Adipocyte (in vitro differentiated cells): ENCODE results near the gene P2RX5.

Experiments used
- DNase-seq: peaks from one replicate; pipeline ENCODE4 v3.0.0-alpha.2; 2015; ENCODE audit warnings: low read depth
- H3K27me3 ChIP-seq: replicated peaks from 2 replicates; pipeline ENCODE4 v1.7.0; 2013; ENCODE audit warnings: mild to moderate bottlenecking, low read length, moderate library complexity; ENCODE audit not compliant: control insufficient read depth, insufficient read depth
- H3K36me3 ChIP-seq: 2 replicates; pipeline ENCODE4 v1.7.0; 2013; ENCODE audit warnings: low read length, mild to moderate bottlenecking, moderate library complexity; ENCODE audit not compliant: control insufficient read depth, insufficient read depth, severe bottlenecking
- H3K4me1 ChIP-seq: 2 replicates; pipeline ENCODE4 v1.7.0; 2013; ENCODE audit warnings: mild to moderate bottlenecking, low read length, moderate library complexity; ENCODE audit not compliant: control insufficient read depth, insufficient read depth
- H3K4me3 ChIP-seq: 2 replicates; pipeline ENCODE4 v1.7.0; 2013; ENCODE audit warnings: mild to moderate bottlenecking, low read length, moderate library complexity
- H3K9ac ChIP-seq: 2 replicates; pipeline ENCODE4 v1.7.0; 2013; ENCODE audit warnings: mild to moderate bottlenecking, low read length, moderate library complexity
- H3K9me3 ChIP-seq: 2 replicates; pipeline ENCODE4 v1.7.0; 2013; ENCODE audit warnings: mild to moderate bottlenecking, low read length, moderate library complexity; ENCODE audit not compliant: control insufficient read depth

The P2RX5 gene

DNA sequence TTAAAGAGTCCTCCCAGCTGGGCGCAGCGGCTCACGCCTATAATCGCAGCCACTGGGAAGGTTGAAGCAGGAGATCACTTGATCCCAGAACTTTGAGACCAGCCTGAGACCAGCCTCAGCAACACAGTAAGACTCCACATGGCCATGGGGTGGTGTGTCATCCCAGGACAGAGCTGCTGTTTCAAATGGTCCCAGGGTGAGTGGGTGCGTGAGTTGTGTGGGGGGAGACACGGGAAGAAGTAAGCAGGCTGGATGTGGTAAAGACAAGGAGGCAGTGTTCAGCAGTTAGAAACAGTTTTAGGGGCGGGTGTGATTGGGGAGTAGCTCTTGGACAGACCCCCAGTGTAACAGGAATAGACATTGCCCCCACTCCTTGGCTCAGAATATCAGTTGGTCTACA lies 63.7 kb downstream of the P2RX5 start:
- no peaks in the 10 kb centered on the region for H3K9me3 ChIP-seq
- H3K27me3 ChIP-seq = no peaks in the 10 kb centered on the region
- peaks cover 25% of the 10 kb centered on the region for H3K36me3 ChIP-seq
- DNase-seq = no peak
- H3K4me3 ChIP-seq = no peak overlapping the region
- no peak overlapping the region for H3K9ac ChIP-seq
- peaks cover 18% of the 10 kb centered on the region for H3K4me1 ChIP-seq

DNA sequence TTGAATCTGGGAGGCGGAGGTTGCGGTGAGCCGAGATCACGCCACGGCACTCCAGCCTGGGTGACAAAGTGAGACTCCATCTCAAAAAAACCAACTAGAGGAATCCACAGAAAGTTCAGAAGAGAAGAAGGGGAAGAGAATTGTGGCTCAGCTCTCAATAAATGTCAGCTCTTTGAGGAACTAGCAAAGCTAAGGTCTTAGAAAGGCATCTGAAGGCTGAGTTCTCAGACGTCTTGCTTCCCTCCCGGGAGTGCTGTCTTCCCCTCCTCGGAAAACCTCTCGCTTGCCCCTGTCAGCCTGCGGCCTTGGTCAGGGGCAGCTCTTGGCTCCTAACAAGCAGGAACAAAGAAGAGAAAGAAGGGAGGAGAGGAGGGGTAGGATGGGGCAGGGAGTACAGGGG lies 65.2 kb downstream of the P2RX5 start:
- peaks cover 32% of the 10 kb centered on the region for H3K36me3 ChIP-seq
- no peak for DNase-seq
- H3K4me3 ChIP-seq = no peak overlapping the region
- no peaks in the 10 kb centered on the region for H3K9me3 ChIP-seq
- no peak overlapping the region for H3K9ac ChIP-seq
- peaks cover 15% of the 10 kb centered on the region for H3K4me1 ChIP-seq
- no peaks in the 10 kb centered on the region for H3K27me3 ChIP-seq

DNA sequence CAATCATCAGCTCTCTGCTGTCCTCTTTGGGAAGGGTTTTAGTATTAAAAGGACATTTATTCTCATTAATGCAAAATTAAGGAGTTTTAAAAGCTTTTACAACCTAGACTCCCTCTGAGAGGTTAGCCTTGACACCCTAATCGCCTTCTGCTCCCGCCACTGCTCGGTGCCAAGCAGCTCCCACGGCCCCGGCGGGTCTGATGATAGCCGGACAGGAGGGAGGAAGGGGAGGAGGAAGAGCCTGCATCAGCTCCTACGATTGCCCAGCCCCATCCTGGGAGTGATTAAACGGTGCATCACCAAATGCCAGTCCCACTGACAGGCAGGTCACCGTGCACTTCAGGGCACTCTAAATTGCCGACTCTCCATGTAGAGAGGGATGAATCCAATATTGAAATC lies 68.2 kb downstream of the P2RX5 start:
- Histone ChIP-seq H3K4me1 (no peaks in the 10 kb centered on the region), H3K27me3 (no peaks in the 10 kb centered on the region), H3K4me3 (no peak overlapping the region), H3K36me3 (peaks cover 61% of the 10 kb centered on the region), H3K9ac (no peak overlapping the region), H3K9me3 (no peaks in the 10 kb centered on the region)
- DNase-seq = no peak

DNA sequence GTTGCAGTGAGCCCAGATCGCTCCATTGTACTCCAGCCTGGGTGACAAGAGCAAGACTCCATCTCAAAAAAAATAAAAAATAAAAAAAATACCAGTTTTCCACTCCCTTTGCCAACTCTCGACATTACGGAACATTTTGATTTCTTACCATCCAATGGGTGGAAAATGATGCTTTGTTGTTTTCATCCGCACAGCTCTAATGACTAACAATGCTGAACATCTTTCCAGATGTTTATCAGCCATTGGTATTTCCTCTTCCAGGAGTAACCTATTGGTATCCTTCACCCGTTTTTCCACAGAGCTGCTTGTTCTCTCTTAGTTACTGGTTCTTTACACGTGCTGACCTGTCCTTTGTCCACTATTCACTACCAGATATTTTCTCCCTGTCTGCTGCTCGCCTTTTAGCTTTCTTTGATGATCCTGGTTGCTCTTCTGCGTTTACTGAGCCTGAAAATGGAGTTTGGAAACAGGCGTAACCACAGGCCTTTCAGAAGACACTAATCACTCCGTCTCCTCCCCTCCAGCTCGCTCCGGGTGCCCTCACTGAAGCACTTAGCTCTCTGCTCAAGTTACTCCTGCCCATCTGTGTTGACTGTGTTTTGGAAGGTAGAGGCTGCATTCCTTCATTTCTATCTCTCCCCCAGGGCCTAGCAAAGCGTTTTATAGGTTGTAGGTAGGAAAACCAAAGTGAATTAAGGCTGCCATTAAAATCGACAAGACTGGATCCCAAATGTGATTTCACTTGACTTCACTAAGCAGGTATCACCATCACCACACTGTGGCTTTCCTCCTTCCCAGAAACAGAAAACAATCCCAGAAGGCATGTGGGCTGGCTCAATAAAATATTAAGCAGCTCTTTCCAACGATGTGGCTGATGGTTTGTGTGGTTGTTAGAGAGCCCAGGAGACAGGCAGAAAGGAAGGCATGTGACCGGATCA lies 68.9 kb downstream of the P2RX5 start:
- no peak overlapping the region for H3K9ac ChIP-seq
- H3K4me3 ChIP-seq = no peak overlapping the region
- H3K4me1 ChIP-seq = no peaks in the 10 kb centered on the region
- H3K36me3 ChIP-seq = peaks cover 64% of the 10 kb centered on the region
- H3K27me3 ChIP-seq = no peaks in the 10 kb centered on the region
- H3K9me3 ChIP-seq = no peaks in the 10 kb centered on the region
- DNase-seq = no peak
